Measurements from ENCODE around the gene RRBP1.

The RRBP1 gene

GRCh38 chr20:17617212-17617867, 64.7 kb downstream of the RRBP1 start:
- no peak overlapping the region for H3K4me3 ChIP-seq (ENCODE audit: low read depth, low read length)
- peak; percentile 72 for TF ChIP-seq CTCF (IDR thresholded peaks at IDR 0.05; ENCODE audit: low read depth, low read length, missing control alignments)
- DNase-seq (ENCODE audit: low read depth) = peak; percentile 19
- in situ Hi-C loops (cut with HindIII; ENCODE audit: low sequenced_read_pairs) = no loop called here

- no peak for DNase-seq (ENCODE audit: low read depth)
- in situ Hi-C loops (cut with HindIII; ENCODE audit: low sequenced_read_pairs) = no loop called here
- no peak for TF ChIP-seq CTCF (IDR thresholded peaks at IDR 0.05; ENCODE audit: low read depth, low read length, missing control alignments)
- H3K4me3 ChIP-seq (ENCODE audit: low read depth, low read length) = no peak overlapping the region
Measured at GRCh38 chr20:17616480-17617211, 65.4 kb downstream of the RRBP1 start.

GRCh38 chr20:17615645-17616479, 66.2 kb downstream of the RRBP1 start:
- DNase-seq (ENCODE audit: low read depth) = no peak
- in situ Hi-C loops (cut with HindIII; ENCODE audit: low sequenced_read_pairs) = no loop called here
- TF ChIP-seq CTCF (IDR thresholded peaks at IDR 0.05; ENCODE audit: low read depth, low read length, missing control alignments) = no peak
- H3K4me3 ChIP-seq (ENCODE audit: low read depth, low read length) = no peak overlapping the region

- no peak overlapping the region for H3K4me3 ChIP-seq (ENCODE audit: low read depth, low read length)
- no peak for TF ChIP-seq CTCF (IDR thresholded peaks at IDR 0.05; ENCODE audit: low read depth, low read length, missing control alignments)
- in situ Hi-C loops (cut with HindIII; ENCODE audit: low sequenced_read_pairs) = no loop called here
- no peak for DNase-seq (ENCODE audit: low read depth)
Measured at GRCh38 chr20:17614812-17615644, 67.0 kb downstream of the RRBP1 start.

DNA sequence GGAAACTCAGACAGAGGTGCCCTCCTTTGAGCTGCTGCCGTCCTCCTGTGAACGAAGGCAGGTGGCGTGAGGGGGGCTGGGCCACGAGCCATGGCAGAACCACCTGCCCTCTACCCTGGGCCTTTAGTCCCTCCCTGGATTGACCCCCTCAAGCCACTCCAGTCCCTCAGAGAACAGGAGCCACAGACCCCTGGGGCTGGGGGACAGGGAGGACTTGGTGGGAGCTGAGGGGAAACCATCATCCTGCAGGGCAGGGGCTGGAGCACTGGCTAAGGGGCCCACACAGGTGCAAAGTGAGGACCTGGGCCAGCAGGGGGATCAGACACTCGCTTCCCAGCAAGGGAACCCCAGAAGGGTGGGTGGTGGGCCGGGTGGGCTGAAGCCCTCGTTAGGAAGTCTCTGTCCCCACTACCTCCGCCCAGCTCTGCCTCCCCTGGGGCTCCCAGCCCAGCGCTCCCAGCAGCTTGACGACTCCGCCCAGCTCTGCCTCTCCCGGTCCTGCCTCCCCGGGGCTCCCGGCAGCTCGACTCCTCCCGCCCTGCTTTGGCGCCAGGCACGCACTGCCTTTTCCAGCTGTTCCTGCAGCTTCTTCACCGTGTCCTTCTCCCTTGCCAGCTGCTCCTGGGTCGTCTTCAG, 67.7 kb downstream of the RRBP1 start:
- no peak overlapping the region for H3K4me3 ChIP-seq (ENCODE audit: low read depth, low read length)
- no peak for DNase-seq (ENCODE audit: low read depth)
- no peak for TF ChIP-seq CTCF (IDR thresholded peaks at IDR 0.05; ENCODE audit: low read depth, low read length, missing control alignments)
- in situ Hi-C loops (cut with HindIII; ENCODE audit: low sequenced_read_pairs) = no loop called here
